ENCODE data around the gene FUT7.
A peak's percentile ranks its signal among the peaks of the same experiment; 100 is the strongest.

The FUT7 gene

DNA sequence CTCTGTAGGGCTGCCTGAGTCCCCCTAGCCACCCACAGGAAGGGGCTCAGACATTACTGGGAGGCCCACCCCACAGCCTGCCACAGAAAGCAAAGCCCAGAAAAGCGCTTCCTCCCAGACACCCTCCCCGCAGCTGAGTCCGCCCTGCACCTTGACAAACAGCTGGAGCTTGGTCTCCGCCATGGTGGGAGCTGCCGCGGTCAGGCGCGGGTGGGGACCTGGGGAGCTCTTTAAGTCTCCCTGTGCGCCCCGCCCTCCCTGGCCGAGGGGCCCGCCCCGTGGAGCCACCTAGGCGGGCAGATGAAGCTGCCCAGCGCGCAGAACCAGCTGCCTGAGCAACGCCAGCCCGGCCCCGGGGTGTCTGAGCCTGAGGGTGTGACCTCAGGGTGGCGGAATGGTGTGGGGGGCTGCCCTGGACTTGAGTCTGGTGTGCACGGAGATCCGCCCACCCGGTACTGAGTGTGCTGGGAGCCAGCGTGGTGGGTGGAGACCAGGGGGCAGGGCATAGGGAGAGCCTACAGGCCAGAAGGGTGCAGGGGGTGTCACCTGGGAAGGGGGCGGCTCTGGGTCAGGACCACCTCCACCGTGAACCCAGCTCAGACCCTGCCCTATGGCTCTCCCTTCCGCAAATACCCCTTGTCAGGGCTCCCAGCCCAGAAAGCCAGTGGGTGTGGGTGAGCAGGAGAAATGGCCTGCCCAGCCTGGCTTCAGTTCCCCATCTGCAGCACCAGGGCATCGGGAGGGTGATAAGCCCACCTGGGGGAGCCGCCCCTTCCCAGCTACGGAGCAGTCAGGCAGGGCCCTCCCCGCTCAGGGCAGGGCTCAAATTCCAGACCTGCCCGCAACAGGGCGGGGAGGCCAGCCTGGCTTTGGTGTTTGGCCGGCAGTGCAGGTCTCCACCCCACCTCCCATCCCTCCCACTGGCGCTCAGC lies 35.3 kb downstream of the FUT7 start, which contains the start of gene CLIC3 (continued):
- TF ChIP-seq IKZF3 (tag by site-specific recombination; IDR thresholded peaks at IDR 0.05) (no peak), TCF7L2 (IDR thresholded peaks at IDR 0.05; ENCODE audit: borderline replicate concordance, low read depth, low read length) (no peak), GLIS1 (tag by site-specific recombination; IDR thresholded peaks at IDR 0.05) (peak; percentile 57), ZNF843 (tag by site-specific recombination; IDR thresholded peaks at IDR 0.05) (no peak), ZNF416 (tag by site-specific recombination; IDR thresholded peaks at IDR 0.05) (no peak), ZNF488 (tag by site-specific recombination; IDR thresholded peaks at IDR 0.05) (no peak), ZNF785 (tag by site-specific recombination; IDR thresholded peaks at IDR 0.05) (no peak), ZNF366 (tag by site-specific recombination; conservative IDR thresholded peaks at IDR 0.05) (no peak), ZNF654 (tag by site-specific recombination; IDR thresholded peaks at IDR 0.05; ENCODE audit: low read depth) (no peak), ZNF23 (tag by site-specific recombination; IDR thresholded peaks at IDR 0.05; ENCODE audit: borderline replicate concordance) (no peak), ZNF202 (tag by site-specific recombination; IDR thresholded peaks at IDR 0.05; ENCODE audit: borderline replicate concordance) (no peak), ZNF132 (tag by site-specific recombination; IDR thresholded peaks at IDR 0.05; ENCODE audit: borderline replicate concordance) (no peak), SALL2 (tag by site-specific recombination; IDR thresholded peaks at IDR 0.05; ENCODE audit: borderline replicate concordance) (no peak), ZNF571 (tag by site-specific recombination; IDR thresholded peaks at IDR 0.05) (no peak), WT1 (tag by site-specific recombination; IDR thresholded peaks at IDR 0.05) (no peak), ZNF10 (tag by site-specific recombination; IDR thresholded peaks at IDR 0.05) (no peak), KLF8 (tag by site-specific recombination; IDR thresholded peaks at IDR 0.05) (peak; percentile 25; the same call in 1 of the 2 replicates), ZNF677 (tag by site-specific recombination; IDR thresholded peaks at IDR 0.05) (no peak), ZNF248 (tag by site-specific recombination; IDR thresholded peaks at IDR 0.05) (no peak), PRDM2 (tag by site-specific recombination; IDR thresholded peaks at IDR 0.05; ENCODE audit: borderline replicate concordance) (no peak), SP2 (tag by site-specific recombination; IDR thresholded peaks at IDR 0.05) (peak; percentile 65), ZBTB17 (tag by site-specific recombination; IDR thresholded peaks at IDR 0.05) (no peak), ZNF221 (tag by site-specific recombination; IDR thresholded peaks at IDR 0.05; ENCODE audit: borderline replicate concordance) (no peak), KLF16 (tag by site-specific recombination; IDR thresholded peaks at IDR 0.05) (peak; percentile 30; the same call in 1 of the 2 replicates), ZNF146 (tag by site-specific recombination; IDR thresholded peaks at IDR 0.05) (no peak), HIC1 (tag by site-specific recombination; IDR thresholded peaks at IDR 0.05) (peak; percentile 42; the same call in 1 of the 2 replicates), ZNF280C (tag by site-specific recombination; IDR thresholded peaks at IDR 0.05) (no peak)
- TF ChIP-seq, protein P1, sequence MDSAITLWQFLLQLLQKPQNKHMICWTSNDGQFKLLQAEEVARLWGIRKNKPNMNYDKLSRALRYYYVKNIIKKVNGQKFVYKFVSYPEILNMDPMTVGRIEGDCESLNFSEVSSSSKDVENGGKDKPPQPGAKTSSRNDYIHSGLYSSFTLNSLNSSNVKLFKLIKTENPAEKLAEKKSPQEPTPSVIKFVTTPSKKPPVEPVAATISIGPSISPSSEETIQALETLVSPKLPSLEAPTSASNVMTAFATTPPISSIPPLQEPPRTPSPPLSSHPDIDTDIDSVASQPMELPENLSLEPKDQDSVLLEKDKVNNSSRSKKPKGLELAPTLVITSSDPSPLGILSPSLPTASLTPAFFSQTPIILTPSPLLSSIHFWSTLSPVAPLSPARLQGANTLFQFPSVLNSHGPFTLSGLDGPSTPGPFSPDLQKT (IDR thresholded peaks at IDR 0.05; ENCODE audit: borderline replicate concordance, low read depth, low read length): no peak

Data from HEK293 (cell line).